NCI-H2227 (cell line): ENCODE data around the gene RGS7BP.
"Not testable (repeated sequence)": the region's sequence is repeated elsewhere in the genome, so short reads cannot be mapped to it uniquely, and the experiment has no call there.

Experiments used
- DNase-seq: peaks from one replicate; lab custom pipeline; 2025; ENCODE audit not compliant: unreplicated experiment; lab: John Stamatoyannopoulos, UW

The RGS7BP gene

GRCh38 chr5:64557911-64558310 is 52.1 kb downstream of the RGS7BP start:
- no peak for DNase-seq

- not testable (repeated sequence) for DNase-seq
Observed at GRCh38 chr5:64558641-64559040, 52.8 kb downstream of the RGS7BP start.

- peak; percentile 28 for DNase-seq
Observed at GRCh38 chr5:64566310-64566916, 60.6 kb downstream of the RGS7BP start.

GRCh38 chr5:64569858-64570257 is 64.0 kb downstream of the RGS7BP start:
- DNase-seq = no peak

GRCh38 chr5:64570395-64570996 is 64.7 kb downstream of the RGS7BP start:
- DNase-seq = no peak

GRCh38 chr5:64575561-64575960 is 69.7 kb downstream of the RGS7BP start:
- no peak for DNase-seq

- no peak for DNase-seq
Observed at GRCh38 chr5:64576250-64576649, 70.4 kb downstream of the RGS7BP start.

- no peak for DNase-seq
Observed at GRCh38 chr5:64585646-64586045, 79.8 kb downstream of the RGS7BP start.

GRCh38 chr5:64587370-64587769 is 81.6 kb downstream of the RGS7BP start:
- DNase-seq = no peak

- no peak for DNase-seq
Observed at GRCh38 chr5:64592730-64593341, 87.0 kb downstream of the RGS7BP start.

- no peak for DNase-seq
Observed at GRCh38 chr5:64594025-64594424, 88.2 kb downstream of the RGS7BP start.

GRCh38 chr5:64594601-64595000 is 88.8 kb downstream of the RGS7BP start:
- DNase-seq = no peak

GRCh38 chr5:64595031-64595855 is 89.4 kb downstream of the RGS7BP start:
- peak; percentile 3 for DNase-seq

GRCh38 chr5:64599226-64599625 is 93.4 kb downstream of the RGS7BP start:
- DNase-seq = no peak

- DNase-seq = no peak
Observed at GRCh38 chr5:64603676-64604075, 97.9 kb downstream of the RGS7BP start.

GRCh38 chr5:64606926-64607325 is 101.1 kb downstream of the RGS7BP start:
- no peak for DNase-seq

GRCh38 chr5:64612344-64612961 is 106.6 kb downstream of the RGS7BP start:
- DNase-seq = peak; percentile 64

- DNase-seq = no peak
Observed at GRCh38 chr5:64615895-64616294, 110.1 kb downstream of the RGS7BP start.

- no peak for DNase-seq
Observed at GRCh38 chr5:64619609-64620008, 113.8 kb downstream of the RGS7BP start.

GRCh38 chr5:64622991-64623390 is 117.2 kb downstream of the RGS7BP start:
- DNase-seq = no peak

GRCh38 chr5:64625678-64626077 is 119.9 kb downstream of the RGS7BP start:
- DNase-seq = no peak
